Measurements from ENCODE around the gene IYD.
"Not testable (repeated sequence)": the region's sequence is repeated elsewhere in the genome, so short reads cannot be mapped to it uniquely, and the experiment has no call there.

Gene IYD

GRCh38 chr6:150346346-150346745, 22.5 kb upstream of the IYD start:
- no peak for DNase-seq
- intact Hi-C loops (cut with DNase I), result no loop called here

- intact Hi-C loops (cut with DNase I), result no loop called here
- no peak for DNase-seq
Observed at GRCh38 chr6:150347845-150348244, 21.0 kb upstream of the IYD start.

- intact Hi-C loops (cut with DNase I), result no loop called here
- no peak for DNase-seq
Observed at GRCh38 chr6:150349546-150349945, 19.3 kb upstream of the IYD start.

GRCh38 chr6:150352321-150353296, 16.2 kb upstream of the IYD start:
- intact Hi-C loops (cut with DNase I), result no loop called here

GRCh38 chr6:150353445-150353844, 15.4 kb upstream of the IYD start:
- DNase-seq, result no peak
- intact Hi-C loops (cut with DNase I), result no loop called here

More at GRCh38 chr6:150352321-150353296, 16.2 kb upstream of the IYD start:
- no peak for DNase-seq

- intact Hi-C loops (cut with DNase I), result no loop called here
- peak in 12 of 42 donors; percentile 8 to 58 (median 24) for DNase-seq
Observed at GRCh38 chr6:150354754-150355571, 13.8 kb upstream of the IYD start.

GRCh38 chr6:150355932-150356331, 12.9 kb upstream of the IYD start:
- no peak for DNase-seq
- intact Hi-C loops (cut with DNase I), result no loop called here

- DNase-seq, result no peak
- intact Hi-C loops (cut with DNase I), result no loop called here
Observed at GRCh38 chr6:150361876-150362275, 6.9 kb upstream of the IYD start.

GRCh38 chr6:150363733-150364132, 5.1 kb upstream of the IYD start:
- DNase-seq, result peak in 4 of 42 donors; percentile 4 to 40 (median 22)
- intact Hi-C loops (cut with DNase I), result no loop called here

GRCh38 chr6:150366118-150366778, 2.6 kb upstream of the IYD start:
- intact Hi-C loops (cut with DNase I), result no loop called here
- no peak for DNase-seq

GRCh38 chr6:150369408-150369807, 596 bp downstream of the IYD start:
- intact Hi-C loops (cut with DNase I), result no loop called here
- no peak for DNase-seq

GRCh38 chr6:150370112-150370511, 1.3 kb downstream of the IYD start:
- DNase-seq, result no peak
- intact Hi-C loops (cut with DNase I), result no loop called here

- intact Hi-C loops (cut with DNase I), result no loop called here
- DNase-seq, result no peak
Observed at GRCh38 chr6:150371356-150371755, 2.5 kb downstream of the IYD start.

- intact Hi-C loops (cut with DNase I), result no loop called here
- no peak for DNase-seq
Observed at GRCh38 chr6:150372051-150372450, 3.2 kb downstream of the IYD start.

GRCh38 chr6:150373260-150373701, 4.5 kb downstream of the IYD start:
- DNase-seq, result peak in 4 of 42 donors; percentile 15 to 69 (median 40)
- intact Hi-C loops (cut with DNase I), result no loop called here

GRCh38 chr6:150374346-150374745, 5.5 kb downstream of the IYD start:
- DNase-seq; intact Hi-C loops (cut with DNase I): not testable (repeated sequence)

GRCh38 chr6:150377211-150377781, 8.5 kb downstream of the IYD start:
- peak in 19 of 42 donors; percentile 4 to 48 (median 23) for DNase-seq
- intact Hi-C loops (cut with DNase I), result no loop called here

GRCh38 chr6:150380256-150380655, 11.4 kb downstream of the IYD start:
- DNase-seq, result no peak
- intact Hi-C loops (cut with DNase I), result no loop called here

- no peak for DNase-seq
Observed at GRCh38 chr6:150382171-150382570, 13.4 kb downstream of the IYD start.

More at GRCh38 chr6:150382171-150382570, 13.4 kb downstream of the IYD start:
- intact Hi-C loops (cut with DNase I), result no loop called here
